ENCODE measurements around the gene FBXO31.

The FBXO31 gene

DNA sequence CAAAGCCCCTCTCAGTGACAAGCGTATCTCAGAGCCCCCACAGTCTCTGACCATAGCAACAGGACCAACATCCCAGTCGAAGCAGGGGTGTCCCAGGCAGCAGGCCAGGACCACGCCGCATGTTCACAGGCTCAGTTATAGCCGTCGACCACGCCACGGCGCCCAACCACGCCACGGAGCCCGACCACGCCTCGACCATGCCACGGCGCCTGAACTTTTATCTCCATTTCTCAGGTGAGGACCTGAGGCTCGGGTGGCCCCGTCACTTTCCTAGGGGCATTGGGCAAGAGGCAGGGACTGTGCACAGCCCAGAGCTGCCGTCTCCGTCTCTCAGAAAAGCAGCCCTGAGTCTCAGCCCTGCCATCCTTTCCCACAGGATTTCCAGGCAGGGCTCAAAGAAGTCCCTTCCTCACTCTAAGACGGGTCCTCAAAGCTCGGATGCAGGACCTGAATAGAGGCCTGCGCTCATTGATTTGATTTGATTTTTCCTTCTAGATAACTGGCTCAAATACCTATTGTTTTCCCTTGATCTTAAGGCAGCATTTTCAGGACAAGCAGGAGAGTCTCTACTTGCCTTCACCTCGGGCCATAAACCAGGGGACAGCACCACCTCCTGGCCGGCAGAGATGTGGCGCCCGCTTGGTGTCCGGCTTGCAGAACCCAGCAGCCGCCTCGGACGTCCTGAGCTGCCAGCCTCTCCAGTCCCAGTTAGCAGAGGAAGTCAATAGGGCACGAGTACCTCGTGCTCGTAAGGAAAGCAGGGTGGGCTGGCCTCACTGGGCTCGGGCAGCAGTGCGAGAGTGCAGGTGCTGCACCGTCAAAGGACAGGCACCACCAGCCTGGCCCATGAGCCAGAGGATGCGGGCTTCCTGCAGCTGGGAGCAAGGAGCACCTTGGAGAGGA, 105.1 kb downstream of the FBXO31 start:
- Histone ChIP-seq H2AFZ (ENCODE audit: low read length) (no peak overlapping the region), H3K4me2 (ENCODE audit: low read depth, low read length) (no peak overlapping the region), H3K4me1 (ENCODE audit: low read length) (no peaks in the 10 kb centered on the region), H3K79me2 (ENCODE audit: low read length) (no peaks in the 10 kb centered on the region), H3K4me3 (ENCODE audit: low read length) (no peak overlapping the region), H3K9ac (ENCODE audit: low read length) (no peak overlapping the region), H3K9me2 (replicated peaks; ENCODE audit: insufficient read depth, low read length) (no peaks in the 10 kb centered on the region), H3K27me3 (replicated peaks; ENCODE audit: insufficient read depth, low read length) (no peaks in the 10 kb centered on the region), H4K20me1 (ENCODE audit: insufficient read depth, low read length) (no peaks in the 10 kb centered on the region), H3K27ac (ENCODE audit: low read length) (no peak overlapping the region), H3F3A (ENCODE audit: insufficient read depth, low read length) (no peaks in the 10 kb centered on the region), H3K9me3 (replicated peaks; ENCODE audit: insufficient read depth, low read length) (no peaks in the 10 kb centered on the region), H3K36me3 (replicated peaks; ENCODE audit: insufficient read depth, low read length) (no peaks in the 10 kb centered on the region)
- no peak for DNase-seq
- TF ChIP-seq EZH2 (optimal IDR thresholded peaks at IDR 0.05; ENCODE audit: low read depth, low read length) (no peak), CTCF (IDR thresholded peaks at IDR 0.05; ENCODE audit: low read length) (peak; percentile 36)

Measured in MM.1S (cell line).